ENCODE measurements around the gene LYPD6B.
A peak's percentile ranks its signal among the peaks of the same experiment; 100 is the strongest.

LYPD6B gene

DNA sequence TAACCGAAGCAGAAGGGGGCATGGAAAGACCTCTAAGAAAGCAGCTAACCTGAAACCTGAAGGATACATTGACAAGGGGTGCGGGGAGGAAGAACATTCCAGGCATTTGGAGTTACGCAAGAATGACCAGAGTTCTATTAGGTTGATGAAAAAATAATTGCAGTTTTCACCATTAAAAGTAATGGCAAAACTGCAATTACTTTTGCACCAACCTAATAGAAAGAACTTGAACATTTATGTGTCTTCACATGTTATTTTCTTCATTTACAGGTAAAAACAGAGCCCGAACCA, 110.5 kb downstream of the LYPD6B start:
- TF ChIP-seq CEBPB (IDR thresholded peaks at IDR 0.05) (peak; percentile 20; the same call in 1 of the 2 replicates), EP300 (IDR thresholded peaks at IDR 0.05; ENCODE audit: borderline replicate concordance) (no peak)

- TF ChIP-seq RAD21 (IDR thresholded peaks at IDR 0.05; ENCODE audit: low read depth) (no peak), TAF1 (IDR thresholded peaks at IDR 0.05; ENCODE audit: low read depth) (no peak), ZBTB7A (IDR thresholded peaks at IDR 0.05; ENCODE audit: low read depth) (no peak), CEBPB (IDR thresholded peaks at IDR 0.05) (no peak), TEAD4 (IDR thresholded peaks at IDR 0.05) (no peak), TCF12 (IDR thresholded peaks at IDR 0.05; ENCODE audit: low read depth) (no peak), NFIC (IDR thresholded peaks at IDR 0.05) (no peak), FOXM1 (IDR thresholded peaks at IDR 0.05; ENCODE audit: borderline replicate concordance, low read depth) (no peak), EGR1 (IDR thresholded peaks at IDR 0.05) (no peak), EP300 (IDR thresholded peaks at IDR 0.05; ENCODE audit: borderline replicate concordance) (no peak), CREB1 (IDR thresholded peaks at IDR 0.05; ENCODE audit: low read depth) (no peak)
- TF ChIP-seq, protein P1, sequence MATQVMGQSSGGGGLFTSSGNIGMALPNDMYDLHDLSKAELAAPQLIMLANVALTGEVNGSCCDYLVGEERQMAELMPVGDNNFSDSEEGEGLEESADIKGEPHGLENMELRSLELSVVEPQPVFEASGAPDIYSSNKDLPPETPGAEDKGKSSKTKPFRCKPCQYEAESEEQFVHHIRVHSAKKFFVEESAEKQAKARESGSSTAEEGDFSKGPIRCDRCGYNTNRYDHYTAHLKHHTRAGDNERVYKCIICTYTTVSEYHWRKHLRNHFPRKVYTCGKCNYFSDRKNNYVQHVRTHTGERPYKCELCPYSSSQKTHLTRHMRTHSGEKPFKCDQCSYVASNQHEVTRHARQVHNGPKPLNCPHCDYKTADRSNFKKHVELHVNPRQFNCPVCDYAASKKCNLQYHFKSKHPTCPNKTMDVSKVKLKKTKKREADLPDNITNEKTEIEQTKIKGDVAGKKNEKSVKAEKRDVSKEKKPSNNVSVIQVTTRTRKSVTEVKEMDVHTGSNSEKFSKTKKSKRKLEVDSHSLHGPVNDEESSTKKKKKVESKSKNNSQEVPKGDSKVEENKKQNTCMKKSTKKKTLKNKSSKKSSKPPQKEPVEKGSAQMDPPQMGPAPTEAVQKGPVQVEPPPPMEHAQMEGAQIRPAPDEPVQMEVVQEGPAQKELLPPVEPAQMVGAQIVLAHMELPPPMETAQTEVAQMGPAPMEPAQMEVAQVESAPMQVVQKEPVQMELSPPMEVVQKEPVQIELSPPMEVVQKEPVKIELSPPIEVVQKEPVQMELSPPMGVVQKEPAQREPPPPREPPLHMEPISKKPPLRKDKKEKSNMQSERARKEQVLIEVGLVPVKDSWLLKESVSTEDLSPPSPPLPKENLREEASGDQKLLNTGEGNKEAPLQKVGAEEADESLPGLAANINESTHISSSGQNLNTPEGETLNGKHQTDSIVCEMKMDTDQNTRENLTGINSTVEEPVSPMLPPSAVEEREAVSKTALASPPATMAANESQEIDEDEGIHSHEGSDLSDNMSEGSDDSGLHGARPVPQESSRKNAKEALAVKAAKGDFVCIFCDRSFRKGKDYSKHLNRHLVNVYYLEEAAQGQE (IDR thresholded peaks at IDR 0.05; ENCODE audit: low read depth): no peak
- TF ChIP-seq, protein P2, sequence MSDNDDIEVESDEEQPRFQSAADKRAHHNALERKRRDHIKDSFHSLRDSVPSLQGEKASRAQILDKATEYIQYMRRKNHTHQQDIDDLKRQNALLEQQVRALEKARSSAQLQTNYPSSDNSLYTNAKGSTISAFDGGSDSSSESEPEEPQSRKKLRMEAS (IDR thresholded peaks at IDR 0.05): no peak
Measured at GRCh38 chr2:149152469-149152953, 114.0 kb downstream of the LYPD6B start.

DNA sequence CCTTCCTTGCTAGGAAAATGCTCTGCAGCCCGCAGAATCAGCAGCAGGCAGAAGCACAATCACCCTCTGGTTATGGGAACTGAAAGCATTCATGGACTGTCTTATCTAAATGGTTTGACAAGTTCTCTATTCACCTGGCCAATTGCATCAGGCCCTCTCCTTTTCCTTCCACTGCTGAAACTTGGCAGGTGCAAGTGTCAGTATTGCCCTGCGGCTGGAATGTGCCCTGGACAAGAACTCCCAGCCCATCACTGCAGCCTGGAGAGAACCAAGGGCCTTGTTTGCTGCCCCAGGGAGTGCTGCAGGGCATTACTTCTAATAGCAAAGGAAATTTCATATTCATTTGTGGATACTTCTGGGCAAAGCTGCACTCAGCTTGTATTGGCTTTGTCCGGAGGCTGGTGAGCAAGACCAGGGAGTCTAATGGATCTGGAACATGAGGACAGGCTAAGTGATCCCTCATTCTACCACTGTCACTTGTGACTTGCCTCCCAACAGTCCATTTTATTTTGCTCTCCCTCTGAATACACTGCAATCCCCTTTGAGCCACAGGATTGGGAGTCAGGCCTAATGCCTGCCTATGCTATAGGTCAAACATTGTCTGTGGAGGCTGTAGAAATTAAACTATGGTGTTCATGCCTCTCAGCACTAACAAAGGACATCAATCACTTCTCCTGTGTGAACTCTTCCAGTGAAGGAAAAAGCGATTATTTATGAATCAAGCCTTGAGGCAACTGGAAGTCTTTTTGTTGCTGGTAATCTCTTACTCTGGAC, 116.9 kb downstream of the LYPD6B start:
- no peak for TF ChIP-seq CREB1 (IDR thresholded peaks at IDR 0.05; ENCODE audit: low read depth)
- TF ChIP-seq NFIC (IDR thresholded peaks at IDR 0.05): no peak
- no peak for TF ChIP-seq YY1 (IDR thresholded peaks at IDR 0.05; ENCODE audit: low read depth)
- TF ChIP-seq, protein P2 (IDR thresholded peaks at IDR 0.05): no peak
- TF ChIP-seq, protein P1 (IDR thresholded peaks at IDR 0.05; ENCODE audit: low read depth): no peak
- no peak for TF ChIP-seq EGR1 (IDR thresholded peaks at IDR 0.05)
- TF ChIP-seq RAD21 (IDR thresholded peaks at IDR 0.05; ENCODE audit: low read depth): no peak
- no peak for TF ChIP-seq EP300 (IDR thresholded peaks at IDR 0.05; ENCODE audit: borderline replicate concordance)
- TF ChIP-seq TEAD4 (IDR thresholded peaks at IDR 0.05): no peak
- TF ChIP-seq, protein P3, sequence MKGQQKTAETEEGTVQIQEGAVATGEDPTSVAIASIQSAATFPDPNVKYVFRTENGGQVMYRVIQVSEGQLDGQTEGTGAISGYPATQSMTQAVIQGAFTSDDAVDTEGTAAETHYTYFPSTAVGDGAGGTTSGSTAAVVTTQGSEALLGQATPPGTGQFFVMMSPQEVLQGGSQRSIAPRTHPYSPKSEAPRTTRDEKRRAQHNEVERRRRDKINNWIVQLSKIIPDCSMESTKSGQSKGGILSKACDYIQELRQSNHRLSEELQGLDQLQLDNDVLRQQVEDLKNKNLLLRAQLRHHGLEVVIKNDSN (IDR thresholded peaks at IDR 0.05): no peak
- TF ChIP-seq ZBTB7A (IDR thresholded peaks at IDR 0.05; ENCODE audit: low read depth): no peak
- no peak for TF ChIP-seq TAF1 (IDR thresholded peaks at IDR 0.05; ENCODE audit: low read depth)
- no peak for TF ChIP-seq CEBPB (IDR thresholded peaks at IDR 0.05)
- TF ChIP-seq TCF12 (IDR thresholded peaks at IDR 0.05; ENCODE audit: low read depth): no peak

GRCh38 chr2:149155988-149156387, 117.5 kb downstream of the LYPD6B start:
- no peak for TF ChIP-seq YY1 (IDR thresholded peaks at IDR 0.05; ENCODE audit: low read depth)
- TF ChIP-seq RAD21 (IDR thresholded peaks at IDR 0.05; ENCODE audit: low read depth): no peak
- TF ChIP-seq CREB1 (IDR thresholded peaks at IDR 0.05; ENCODE audit: low read depth): no peak
- TF ChIP-seq, protein P2 (IDR thresholded peaks at IDR 0.05): no peak
- TF ChIP-seq, protein P3 (IDR thresholded peaks at IDR 0.05): no peak
- TF ChIP-seq ZBTB7A (IDR thresholded peaks at IDR 0.05; ENCODE audit: low read depth): no peak
- TF ChIP-seq FOXM1 (IDR thresholded peaks at IDR 0.05; ENCODE audit: borderline replicate concordance, low read depth): no peak
- TF ChIP-seq EGR1 (IDR thresholded peaks at IDR 0.05): no peak
- TF ChIP-seq NFIC (IDR thresholded peaks at IDR 0.05): no peak
- TF ChIP-seq TEAD4 (IDR thresholded peaks at IDR 0.05): no peak

DNA sequence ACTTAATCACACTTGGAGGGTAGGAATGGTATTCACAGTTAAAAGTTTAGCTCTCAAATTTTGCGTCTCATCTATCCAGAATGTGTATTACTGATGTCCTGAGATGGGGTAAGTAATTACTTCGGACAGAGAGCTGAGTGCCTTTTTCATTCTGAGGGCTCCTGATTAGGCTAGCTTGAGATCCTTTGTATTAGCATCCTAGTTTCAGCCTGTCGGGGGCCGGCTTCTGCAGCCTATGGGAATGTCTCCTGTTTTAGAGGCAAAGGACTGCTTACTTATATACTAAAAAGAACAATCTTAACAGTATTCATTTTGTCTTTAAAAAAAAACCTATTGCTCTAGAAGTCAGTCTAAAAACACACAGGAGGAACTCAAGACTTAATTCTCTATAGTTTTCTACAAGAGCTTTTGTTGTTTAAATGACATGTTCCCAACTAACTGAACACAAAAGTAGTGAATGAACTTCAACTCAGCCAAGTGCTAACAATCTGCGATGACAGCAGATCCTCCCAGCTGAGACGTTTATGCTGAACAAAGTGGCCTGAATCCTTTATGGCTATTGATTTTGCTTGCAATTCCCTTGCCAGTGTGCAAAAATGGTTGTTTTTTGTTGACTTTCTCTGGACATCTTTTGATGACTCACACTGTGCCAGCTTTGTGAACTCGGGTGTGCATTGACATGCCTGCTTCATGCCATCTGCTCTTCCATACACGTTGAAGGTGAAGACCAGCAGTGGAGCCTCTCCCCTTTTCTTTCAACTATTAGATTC, 118.7 kb downstream of the LYPD6B start:
- no peak for TF ChIP-seq CEBPB (IDR thresholded peaks at IDR 0.05)
- TF ChIP-seq ZBTB7A (IDR thresholded peaks at IDR 0.05; ENCODE audit: low read depth): no peak
- no peak for TF ChIP-seq TAF1 (IDR thresholded peaks at IDR 0.05; ENCODE audit: low read depth)
- no peak for TF ChIP-seq TEAD4 (IDR thresholded peaks at IDR 0.05)
- TF ChIP-seq, protein P2 (IDR thresholded peaks at IDR 0.05): no peak

All from Ishikawa (cell line).